HG03064 (cell line): ENCODE results near the gene PCDHB2.
"Not testable (repeated sequence)": the region's sequence is repeated elsewhere in the genome, so short reads cannot be mapped to it uniquely, and the experiment has no call there.

ENCODE experiments used
- ATAC-seq: cut with Tn5 transposase; IDR thresholded peaks from one replicate; pipeline ENCODE4 v1.9.1; 2021; ENCODE audit warnings: low read depth; ENCODE audit not compliant: unreplicated experiment

Gene PCDHB2

GRCh38 chr5:141135030-141135717 lies 40.8 kb downstream of the PCDHB2 start, which contains the start of gene PCDHB5:
Gene PCDHB5 (plus strand): TSS chr5:141135206. CDS start chr5:141135435, 229 bp downstream.
- ATAC-seq = no peak

GRCh38 chr5:141135718-141136266 lies 41.4 kb downstream of the PCDHB2 start:
- ATAC-seq = no peak

- ATAC-seq = not testable (repeated sequence)
These were observed 42.9 kb downstream of the PCDHB2 start for GRCh38 chr5:141137346-141137745.
